K562 (cell line): ENCODE measurements around the gene DDR1. TPM values are rescaled to one million over a fixed set of nuclear protein-coding genes. Genes with fewer than 3 reads are reported as not detected.

Source experiments
- ATAC-seq: fragments of 200-7000 bp; cut with Tn5 transposase; 3 replicates; pipeline ENCODE4 v1.9.1; 2020; ENCODE audit warnings: moderate library complexity
- BruUV-seq: library from RNA; stranded (reverse); fragments of 400-500 nt; replicated peaks from 2 replicates; lab custom pipeline; 2021; lab: Mats Ljungman, UMichigan
- CTCF ChIA-PET: fragments of 300-600 bp; formaldehyde crosslinking; extraction: SDS; loops from one replicate; lab custom pipeline; 2021; ENCODE audit warnings: low intra/inter-chr PET ratio; lab: Yijun Ruan, JAX
- POLR2A ChIA-PET: fragments of 300-600, 350-650 bp; sonication (Branson Sonifier 250); formaldehyde crosslinking; extraction: SDS; loops from one replicate; lab custom pipeline; 2021; ENCODE audit warnings: antibody characterized with exemption, inconsistent platforms; lab: Yijun Ruan, JAX
- DNase-seq, 4 experiments: peaks; one replicate each; pipeline versions ENCODE4 v3.0.0 to v3.0.0-alpha.2; 2011 to 2018; ENCODE audit warnings: low spot score in 3 of 4, mixed read lengths in 3 of 4; ENCODE audit errors: extremely low read depth in 1 of 4
- FAIRE-seq: peaks from 2 replicates; lab custom pipeline; 2011; peaks lifted over from hg19 to GRCh38; lab: Jason Lieb, UNC
- H2AFZ ChIP-seq: 2 replicates; pipeline ENCODE4 v1.6.0; 2011; ENCODE audit warnings: low read depth, low read length, control low read depth, inconsistent platforms
- H3K27ac ChIP-seq: fragments of 200-600 bp; 3 replicates; pipeline ENCODE4 v1.8.0; 2011; ENCODE audit warnings: low read depth, mild to moderate bottlenecking, control low read depth, inconsistent platforms, low read length, moderate library complexity, mixed read lengths; ENCODE audit errors: extremely low read depth
- H3K27me3 ChIP-seq, 2 experiments: fragments of 300-600 bp in 1 of 2; 2 replicates in 1 of 2; 3 replicates in 1 of 2; pipeline versions ENCODE4 v1.6.0 to v1.8.0; 2011; ENCODE audit warnings: inconsistent platforms in 2 of 2, low read length in 2 of 2, mild to moderate bottlenecking in 1 of 2, mixed read lengths in 1 of 2, moderate library complexity in 1 of 2; ENCODE audit not compliant: control insufficient read depth in 2 of 2, insufficient read depth in 2 of 2
- H3K36me3 ChIP-seq: fragments of 300-600 bp; 3 replicates; pipeline ENCODE4 v1.8.0; 2011; ENCODE audit warnings: mild to moderate bottlenecking, low read length, inconsistent platforms; ENCODE audit not compliant: control insufficient read depth, insufficient read depth
- H3K4me1 ChIP-seq, 2 experiments: fragments of 200-600 bp in 1 of 2; replicated peaks in 1 of 2; 2 replicates in 1 of 2; 3 replicates in 1 of 2; pipeline versions ENCODE4 v1.5.1 to v1.8.0; 2011; ENCODE audit warnings: inconsistent platforms in 2 of 2, low read length in 2 of 2, mild to moderate bottlenecking in 1 of 2, mixed read lengths in 1 of 2, moderate library complexity in 1 of 2; ENCODE audit not compliant: control insufficient read depth in 2 of 2, insufficient read depth in 2 of 2
- H3K4me2 ChIP-seq: 2 replicates; pipeline ENCODE4 v1.6.1; 2011; ENCODE audit warnings: low read length, control low read depth, inconsistent platforms, mixed read lengths; ENCODE audit not compliant: insufficient read depth
- H3K4me3 ChIP-seq: fragments of 200-600 bp; sonication (generic), shearing (Covaris generic); 2 replicates; pipeline ENCODE4 v1.5.1; 2016; ENCODE audit warnings: control low read depth, inconsistent platforms
- H3K79me2 ChIP-seq: fragments of 200-600 bp; 3 replicates; pipeline ENCODE4 v1.8.0; 2011; ENCODE audit warnings: low read length, inconsistent platforms; ENCODE audit not compliant: control insufficient read depth, insufficient read depth
- H3K9ac ChIP-seq, 2 experiments: 2 replicates each; pipeline versions ENCODE4 v1.6.0 to v1.6.1; 2011; ENCODE audit warnings: low read depth in 2 of 2, low read length in 2 of 2, control low read depth in 1 of 2, inconsistent platforms in 1 of 2, mild to moderate bottlenecking in 1 of 2, mixed read lengths in 1 of 2; ENCODE audit not compliant: insufficient read depth in 1 of 2
- H3K9me1 ChIP-seq: one replicate; pipeline ENCODE4 v1.6.0; 2011; ENCODE audit warnings: inconsistent platforms, mild to moderate bottlenecking, low read length, moderate library complexity; ENCODE audit not compliant: control insufficient read depth, insufficient read depth
- H3K9me3 ChIP-seq: replicated peaks from 2 replicates; pipeline ENCODE4 v1.5.1; 2011; ENCODE audit warnings: low read depth, low read length, inconsistent platforms; ENCODE audit not compliant: control insufficient read depth, insufficient read depth
- H4K20me1 ChIP-seq: replicated peaks from 2 replicates; pipeline ENCODE4 v1.6.1; 2011; ENCODE audit warnings: low read length, inconsistent platforms, mixed read lengths; ENCODE audit not compliant: control insufficient read depth, insufficient read depth
- E4F1 ChIP-seq: fragments of 250-450 bp; sonication (Bioruptor Pico); IDR thresholded peaks from 2 replicates; pipeline ENCODE4 v1.5.0; 2021; ENCODE audit warnings: mild to moderate bottlenecking, borderline replicate concordance
- FOXM1 ChIP-seq, 2 experiments: fragments of 450-650 bp in 1 of 2; sonication (generic) in 1 of 2; formaldehyde crosslinking in 1 of 2; IDR thresholded peaks; 2 replicates each; pipeline versions ENCODE4 v1.6.1 to v1.9.0; 2017 to 2022; ENCODE audit warnings: low read depth in 2 of 2, mild to moderate bottlenecking in 2 of 2, missing genetic modification reagents in 1 of 2, moderate library complexity in 1 of 2
- TFAP4 ChIP-seq: sonication (generic); formaldehyde crosslinking; IDR thresholded peaks from 2 replicates; pipeline ENCODE4 v1.8.0; 2022; ENCODE audit warnings: missing genetic modification reagents, mild to moderate bottlenecking, moderate library complexity, borderline replicate concordance
- WGBS: fragments of 100-300 bp; shearing (Covaris generic); methylation state at CpG from one replicate; pipeline ENCODE4 v1.1.6; 2016; ENCODE audit warnings: low coverage, mixed read lengths; ENCODE audit not compliant: insufficient coverage; ENCODE audit errors: missing lambda C conversion rate; 5-methylcytosine and 5-hydroxymethylcytosine counted together
- in situ Hi-C: fragments of 300-500 bp; cut with MboI; formaldehyde crosslinking; loops from 4 replicates; pipeline ENCODE4 v1.15.0; 2018; ENCODE audit warnings: inconsistent platforms, mixed read lengths
- intact Hi-C: fragments of 100-400 bp; cut with micrococcal nuclease; formaldehyde crosslinking; loops from 2 replicates; pipeline ENCODE4 v1.14.2; 2022
- polyA plus RNA-seq, 8 experiments: library from polyadenylated mRNA; depleted of rRNA in 4 of 8; stranded (reverse) in 5 of 8; unstranded in 3 of 8; fragments of >200 nt; fragmentation: Nextera tagmentation in 2 of 8; fragmentation: Illumina TruSeq in 1 of 8; extraction: Ambion mirVana in 2 of 8; extraction: Trizol in 1 of 8; gene quantifications; 2 replicates each; pipeline versions ENCODE4 v1.2.1 to v1.2.3, GENCODE V29; 2011 to 2014; ENCODE audit warnings: inconsistent platforms in 1 of 8, missing spikeins in 1 of 8
- total RNA-seq, 7 experiments: library from RNA; depleted of rRNA in 6 of 7; stranded (reverse); fragments of >200 nt in 6 of 7; fragmentation: Illumina TruSeq in 2 of 7; extraction: Trizol in 2 of 7; gene quantifications; 2 replicates each; pipeline versions ENCODE4 v1.2.1 to v1.2.3, GENCODE V29; 2011 to 2021; ENCODE audit warnings: low replicate concordance in 1 of 7

DDR1 gene
- total and polyA plus RNA-seq, 9 of the 15 experiments (the other 6 are each of a cell fraction or from before 2014, with no cell fraction given), result 1.4 to 44.6 (median 12.2) TPM

GRCh38 chr6:30890646-30891449, 6.5 kb downstream of the DDR1 start:
- Histone ChIP-seq H3K36me3 (peaks cover 67% of the 10 kb centered on the region), H3K4me1 (peaks cover 16 to 29% of the 10 kb centered on the region in 2 experiments), H3K9me1 (peaks cover 3% of the 10 kb centered on the region), H3K9me3 (no peaks in the 10 kb centered on the region), H4K20me1 (peaks cover 9% of the 10 kb centered on the region), H3K27ac (no peak overlapping the region), H3K79me2 (peaks cover 30% of the 10 kb centered on the region), H3K4me3 (no peak overlapping the region), H3K9ac (peak overlapping the region in 1 of 2 experiments; percentile 4; a peak in 1 of 4 replicates), H3K27me3 (no peaks in the 10 kb centered on the region), H3K4me2 (no peak overlapping the region), H2AFZ (no peak overlapping the region)
- ATAC-seq (no peak), DNase-seq (peak in 2 of 4 experiments; percentile 22 to 34), FAIRE-seq (no peak)
- ChIA-PET POLR2A (interaction anchor here (0.9 to 1.9 kb wide), 4 partner anchors 9 to 153 kb away, joined by 4 to 8 read pairs (median 4); no protein-coding TSS in a partner anchor), CTCF (no interaction called here)
- in situ Hi-C loops (no loop called here), intact Hi-C loops (no loop called here)
- no peak for TF ChIP-seq FOXM1 (IDR thresholded peaks at IDR 0.05; ENCODE audit: low read depth)
- TF ChIP-seq FOXM1 (CRISPR knock-in tag; IDR thresholded peaks at IDR 0.05; ENCODE audit: low read depth), result 0 out of 2 replicates have a peak, but pooled peaks have one; percentile 7
- TF ChIP-seq TFAP4 (CRISPR knock-in tag), result 0 out of 2 replicates have a peak, but pooled peaks have one; percentile 9
- TF ChIP-seq E4F1 (CRISPR knock-in tag), result no peak
- WGBS, result 85% methylated on average over 12 of the region's 12 CpGs
- no TSS peak for BruUV-seq
